NCI-H2081 treated with DMSO at 0.1 percent for 48 hours (cell line): Measurements from ENCODE around the gene POLR1H.
"Not testable (repeated sequence)": the region's sequence is repeated elsewhere in the genome, so short reads cannot be mapped to it uniquely, and the experiment has no call there.

Experiments used
- DNase-seq: peaks from one replicate; lab custom pipeline; 2025; lab: John Stamatoyannopoulos, UW

Gene POLR1H, protein sequence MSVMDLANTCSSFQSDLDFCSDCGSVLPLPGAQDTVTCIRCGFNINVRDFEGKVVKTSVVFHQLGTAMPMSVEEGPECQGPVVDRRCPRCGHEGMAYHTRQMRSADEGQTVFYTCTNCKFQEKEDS

DNA sequence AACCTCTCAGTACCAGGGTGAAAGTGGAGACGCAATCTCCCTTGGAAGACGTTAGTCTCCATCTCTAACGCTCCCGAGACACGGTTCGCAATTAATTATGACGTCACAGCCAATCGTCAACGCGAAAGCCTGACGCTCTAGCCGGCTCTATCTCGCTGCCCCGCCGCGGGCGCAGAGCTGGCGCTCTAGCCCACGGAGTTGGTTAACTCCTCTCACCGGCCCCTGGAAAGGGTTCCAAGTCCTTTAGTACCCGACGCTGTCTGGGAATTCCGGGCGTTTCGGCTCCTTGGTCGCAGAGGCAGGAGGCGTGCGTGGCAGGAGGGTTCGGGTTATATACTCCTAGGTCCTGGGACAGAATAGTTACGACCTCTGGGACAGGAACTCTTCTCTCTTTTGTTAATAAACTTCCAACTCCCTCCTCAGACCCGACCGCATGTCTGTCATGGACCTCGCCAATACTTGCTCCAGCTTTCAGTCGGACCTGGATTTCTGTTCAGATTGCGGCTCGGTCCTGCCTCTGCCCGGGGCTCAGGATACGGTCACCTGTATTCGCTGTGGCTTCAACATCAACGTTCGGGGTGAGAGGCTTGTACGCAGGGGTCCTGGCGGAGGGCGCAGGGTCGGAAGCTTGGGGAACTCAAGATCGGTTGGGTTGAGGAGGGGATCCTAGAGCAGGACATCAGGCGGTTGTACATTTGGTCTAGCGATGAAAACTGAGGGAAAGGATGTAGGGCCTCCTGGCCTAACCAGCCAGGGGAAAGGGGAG, at the start of gene POLR1H:
POLR1H (plus strand) TSS at position 174 of the 766 bp plus-strand sequence; CDS start at position 434, 260 bp downstream.
- peak; percentile 89 for DNase-seq

- DNase-seq: no peak
Measured at GRCh38 chr6:30013291-30013922, 47.7 kb upstream of the POLR1H start.

DNA sequence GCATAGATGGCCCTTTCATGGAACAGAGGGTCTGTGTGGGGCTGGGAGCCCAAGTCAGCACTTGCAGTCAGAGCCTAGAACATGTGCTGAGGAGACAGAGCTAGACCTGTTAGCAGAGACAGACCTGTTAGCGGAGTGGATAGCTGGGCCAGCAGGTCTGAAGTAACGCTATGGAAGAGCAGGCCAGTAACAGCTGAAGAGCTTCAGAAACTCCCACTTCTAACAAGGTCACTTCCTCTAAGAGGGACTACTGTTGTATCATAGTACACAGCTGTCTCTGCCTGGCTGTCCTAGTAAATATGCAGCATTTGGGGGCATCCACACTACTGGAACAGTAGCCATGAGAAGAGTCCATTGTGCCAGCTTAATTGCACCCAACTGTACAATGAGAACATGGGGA, 41.2 kb upstream of the POLR1H start:
- no peak for DNase-seq

DNA sequence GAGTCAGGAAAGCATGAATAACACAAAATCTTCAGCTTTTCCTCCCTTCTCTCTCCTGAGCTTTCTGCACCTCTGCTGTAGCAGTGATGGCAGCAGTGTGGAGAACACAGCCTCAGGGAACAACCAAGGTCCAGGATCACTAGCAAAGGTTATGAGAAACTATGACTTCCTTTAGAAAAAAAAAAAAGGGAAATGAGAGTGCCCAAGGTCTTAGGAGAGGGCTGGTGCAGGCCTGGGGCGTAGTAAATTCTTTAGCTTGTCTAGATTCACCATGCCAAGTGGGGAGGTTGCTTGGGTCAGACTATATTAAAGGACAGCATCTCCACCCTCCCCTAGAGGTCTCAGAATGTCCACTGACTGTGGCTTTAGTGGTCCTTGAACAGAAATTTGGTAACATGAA, 40.4 kb upstream of the POLR1H start:
- DNase-seq: no peak

GRCh38 chr6:30022189-30022588, 38.9 kb upstream of the POLR1H start:
- DNase-seq: no peak

GRCh38 chr6:30022712-30023111, 38.4 kb upstream of the POLR1H start:
- not testable (repeated sequence) for DNase-seq

DNA sequence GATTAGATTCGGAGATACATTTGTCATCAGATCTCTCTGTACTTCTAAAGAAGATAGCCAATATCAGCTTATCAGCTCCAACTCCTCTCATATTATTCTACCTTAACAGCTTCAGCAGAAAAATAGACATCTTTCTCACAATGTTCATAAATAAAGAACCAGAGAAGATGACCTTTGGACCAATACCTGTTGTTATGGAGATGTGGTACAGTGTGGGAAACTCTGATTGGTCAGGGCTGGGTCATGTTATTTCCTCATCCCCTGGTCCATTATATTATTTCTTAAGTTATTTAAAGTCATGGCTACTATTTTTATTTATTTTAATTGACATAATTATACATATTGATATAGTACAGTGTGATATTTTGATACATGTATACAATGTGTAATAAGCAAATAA, 35.9 kb upstream of the POLR1H start:
- DNase-seq: no peak

- no peak for DNase-seq
Measured at GRCh38 chr6:30029588-30029987, 31.5 kb upstream of the POLR1H start.

GRCh38 chr6:30031381-30031780, 29.7 kb upstream of the POLR1H start:
- no peak for DNase-seq

DNA sequence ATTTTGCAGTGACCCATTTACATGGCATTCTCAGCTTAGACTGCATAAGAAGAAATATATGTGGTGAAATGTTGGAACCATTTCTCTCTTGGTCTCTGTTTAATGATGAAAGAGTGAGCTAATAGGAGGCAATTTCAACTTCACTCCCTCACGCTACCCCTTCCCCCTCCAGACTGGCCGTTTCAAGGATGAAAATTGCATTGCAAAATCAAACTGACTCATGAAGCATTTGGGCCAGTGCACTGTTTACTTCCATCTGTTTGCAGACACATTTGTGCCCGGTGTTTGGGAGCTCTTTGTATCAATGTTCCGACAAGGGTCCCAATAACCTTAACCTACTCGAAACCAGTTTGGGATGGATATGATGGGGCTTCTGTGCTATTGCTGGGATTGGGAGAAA, 27.6 kb upstream of the POLR1H start:
- not testable (repeated sequence) for DNase-seq

DNA sequence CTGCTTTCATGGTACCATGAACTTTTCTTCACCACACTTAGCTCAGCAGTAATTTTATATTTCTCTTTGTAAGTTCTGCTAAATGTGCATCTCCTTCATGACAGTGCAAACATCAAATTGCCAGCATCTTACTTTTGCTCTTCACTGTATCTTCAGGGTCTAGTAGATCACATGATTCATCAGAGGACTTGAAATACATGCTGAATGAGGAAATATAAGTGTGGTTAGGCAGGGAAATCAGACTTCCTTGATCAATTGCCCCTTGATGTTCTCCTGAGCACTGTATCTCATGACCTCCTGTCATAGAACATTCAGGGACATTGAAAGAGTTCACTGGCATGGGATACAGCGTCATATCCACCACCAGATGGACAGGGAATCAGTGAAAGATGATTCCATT, 25.3 kb upstream of the POLR1H start:
- no peak for DNase-seq

DNA sequence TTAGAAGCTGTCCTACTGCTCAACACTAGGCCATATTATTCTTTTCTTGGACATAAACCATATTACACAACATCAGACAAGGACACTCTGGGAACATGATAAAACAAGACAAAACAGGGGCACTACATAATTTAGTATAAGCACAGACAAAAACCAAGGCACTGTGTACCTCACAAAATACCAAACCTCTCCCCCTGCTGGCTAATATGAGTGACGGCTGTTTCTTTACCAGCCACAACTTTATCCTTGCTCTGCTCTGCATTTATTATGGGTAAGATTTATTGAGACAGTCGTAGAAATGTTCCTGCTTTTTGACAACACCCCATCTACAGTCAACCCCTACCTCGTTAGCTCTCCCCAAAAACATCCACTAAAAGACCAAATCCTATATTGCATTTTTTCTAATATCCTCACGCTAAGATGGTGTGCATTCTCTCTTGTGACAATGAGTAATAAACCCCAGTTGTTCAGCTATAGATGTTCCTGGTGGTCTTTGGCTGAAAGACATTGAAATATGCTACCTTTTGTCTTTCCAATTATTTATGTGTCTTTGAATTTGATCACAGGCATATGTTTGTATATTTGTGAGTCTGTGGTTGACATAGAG, 23.8 kb upstream of the POLR1H start:
- no peak for DNase-seq

- no peak for DNase-seq
Measured at GRCh38 chr6:30041221-30041620, 19.8 kb upstream of the POLR1H start.

DNA sequence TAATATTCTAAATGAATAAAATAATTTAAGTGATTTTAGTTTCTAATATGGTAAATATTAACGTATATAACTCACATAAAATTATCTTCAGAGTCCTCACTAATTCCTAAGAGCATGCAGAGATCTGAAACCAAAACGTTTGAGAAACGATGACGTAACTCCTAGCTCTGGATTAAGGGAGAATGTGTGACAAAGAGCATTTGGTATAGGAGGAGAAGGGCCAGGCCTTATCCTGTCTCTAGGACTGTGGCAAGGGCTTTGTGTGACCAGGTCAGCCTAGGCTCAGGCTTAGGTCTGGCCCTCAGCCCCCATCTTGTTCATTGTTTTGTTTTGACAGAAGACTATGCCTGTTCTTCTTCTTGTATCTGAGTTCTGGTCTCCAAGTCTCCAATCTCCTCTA, 19.2 kb upstream of the POLR1H start:
- no peak for DNase-seq

DNA sequence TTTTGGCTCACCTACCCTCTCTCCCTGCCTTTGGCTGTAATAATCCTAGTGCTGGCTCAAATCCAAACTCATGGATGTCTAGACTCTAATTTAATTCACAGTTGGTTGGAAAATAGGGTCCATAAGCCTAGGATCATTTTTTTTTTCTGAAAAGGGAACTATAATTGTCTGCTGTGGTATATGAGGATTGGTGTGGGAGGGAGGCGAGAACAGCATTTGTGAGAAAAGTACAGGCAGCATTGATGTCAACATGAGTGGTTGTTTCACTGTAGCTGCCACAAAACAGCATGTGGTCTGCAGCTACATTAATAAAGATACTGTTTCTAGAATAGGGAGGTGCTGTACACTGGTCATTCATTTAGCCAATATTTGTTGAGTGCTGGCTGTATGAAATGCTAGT, 18.6 kb upstream of the POLR1H start:
- DNase-seq: no peak

GRCh38 chr6:30042914-30043313, 18.2 kb upstream of the POLR1H start:
- DNase-seq: no peak

DNA sequence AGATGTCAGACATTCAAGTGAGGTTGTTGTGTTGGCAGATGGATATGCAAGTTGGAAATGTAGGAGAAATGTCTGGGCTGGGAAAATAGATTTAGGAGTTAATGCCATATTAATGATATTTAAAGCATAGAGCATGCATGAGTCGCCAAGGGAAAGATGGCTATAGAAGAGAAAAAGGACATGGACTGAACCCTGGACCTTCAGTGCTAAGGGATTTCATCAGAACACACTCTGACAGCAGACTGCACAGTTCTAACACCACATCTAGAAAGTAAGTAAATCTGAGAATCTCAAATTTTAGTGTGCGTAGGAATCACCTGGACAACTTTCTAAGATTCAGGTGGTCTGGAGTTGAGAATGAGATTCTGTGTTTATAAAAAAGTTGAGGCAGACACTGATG, 17.3 kb upstream of the POLR1H start:
- no peak for DNase-seq

GRCh38 chr6:30044630-30045029, 16.4 kb upstream of the POLR1H start:
- DNase-seq: no peak

GRCh38 chr6:30047220-30047619, 13.8 kb upstream of the POLR1H start:
- no peak for DNase-seq

DNA sequence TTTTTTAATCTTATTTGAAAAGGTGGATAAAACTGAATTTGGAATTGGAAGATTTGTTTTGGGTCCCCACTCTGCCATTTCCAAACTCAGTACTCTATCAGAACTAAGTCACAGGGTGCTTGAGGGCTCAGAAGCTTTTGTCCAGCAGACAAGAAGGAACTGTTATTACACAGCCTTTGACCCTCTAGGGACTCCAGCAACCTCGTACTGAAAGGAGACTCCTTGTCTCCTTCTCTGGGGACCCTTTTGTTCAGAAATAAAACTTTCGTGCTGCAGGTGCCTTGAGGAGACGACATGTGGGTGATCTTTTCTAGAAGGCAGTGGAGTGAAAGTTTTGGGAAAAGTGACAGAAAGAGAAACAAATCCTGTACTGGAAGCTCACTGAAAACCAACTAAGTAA, 7.4 kb upstream of the POLR1H start:
- DNase-seq: no peak

DNA sequence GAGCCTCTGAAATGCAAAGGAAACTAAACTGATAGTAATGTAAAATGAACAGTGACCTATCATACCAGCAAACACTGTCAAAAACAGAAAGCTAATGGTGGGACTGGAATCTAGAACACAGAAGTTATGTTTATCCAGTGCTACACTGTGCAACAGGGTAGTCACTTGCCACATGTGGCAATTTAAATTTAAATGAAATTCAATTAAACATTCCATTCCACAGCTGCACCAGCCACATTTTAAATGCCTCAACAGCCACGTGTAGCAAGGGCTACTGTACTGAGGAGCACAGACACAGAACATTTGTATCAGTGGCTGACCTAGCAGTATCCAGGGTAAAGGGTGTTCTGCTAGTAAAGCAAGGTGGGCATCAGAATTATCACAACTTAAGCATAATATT, 5.6 kb upstream of the POLR1H start:
- no peak for DNase-seq

DNA sequence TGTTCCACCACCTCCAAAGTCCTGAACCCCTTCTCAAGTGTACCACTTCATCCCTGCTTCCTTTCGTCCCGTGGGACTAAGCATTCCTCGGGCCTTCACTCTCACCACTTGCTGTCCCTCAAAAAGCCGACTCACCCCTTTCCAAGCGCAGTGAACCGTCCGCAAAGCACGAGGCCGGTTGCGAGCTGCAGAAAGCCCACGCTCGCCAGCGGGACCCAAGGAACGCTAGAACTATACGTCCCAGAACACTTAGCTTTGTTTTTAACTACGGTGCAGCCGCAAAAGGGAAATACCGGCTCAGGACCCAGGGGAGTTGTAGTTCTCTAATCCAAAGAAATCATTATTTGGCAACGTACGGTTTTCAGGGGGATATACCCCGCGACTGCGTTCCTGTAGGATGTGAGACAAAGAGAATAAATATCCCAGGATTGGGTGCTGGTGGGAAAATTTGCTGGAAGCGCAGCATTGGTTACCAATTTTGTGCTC, 416 bp upstream of the POLR1H start:
- no peak for DNase-seq
